Immature natural killer cell (primary cell): Measurements from ENCODE around the gene SUPT3H. TPM values are rescaled to one million over a fixed set of nuclear protein-coding genes. Genes with fewer than 3 reads are reported as not detected.

Source experiments
- DNase-seq, 3 donors: peaks; one replicate each; pipeline ENCODE4 v3.0.0; 2022; ENCODE audit warnings: mixed read lengths in 1 of 3
- H3K27ac Mint-ChIP-seq, 6 donors: one replicate each; pipeline ENCODE4 v1.8.0; 2020; ENCODE audit warnings: mixed read lengths in 6 of 6, mild to moderate bottlenecking in 5 of 6, inconsistent platforms in 4 of 6, moderate library complexity in 3 of 6
- H3K27me3 Mint-ChIP-seq, 3 donors: one replicate each; pipeline ENCODE4 v1.8.0; 2020 to 2021; ENCODE audit warnings: low read depth in 3 of 3, mild to moderate bottlenecking in 3 of 3, mixed read lengths in 3 of 3, moderate library complexity in 3 of 3, inconsistent platforms in 1 of 3
- H3K36me3 Mint-ChIP-seq, 3 donors: one replicate each; pipeline ENCODE4 v1.8.0; 2020; ENCODE audit warnings: mixed read lengths in 3 of 3, inconsistent platforms in 2 of 3, mild to moderate bottlenecking in 2 of 3
- H3K4me1 Mint-ChIP-seq, 2 donors: one replicate each; pipeline ENCODE4 v1.8.0; 2020; ENCODE audit warnings: inconsistent platforms in 2 of 2, mild to moderate bottlenecking in 2 of 2, mixed read lengths in 2 of 2, moderate library complexity in 1 of 2
- H3K4me3 Mint-ChIP-seq, 5 donors: one replicate each; pipeline ENCODE4 v1.8.0; 2020; ENCODE audit warnings: mild to moderate bottlenecking in 5 of 5, mixed read lengths in 5 of 5, inconsistent platforms in 3 of 5, moderate library complexity in 3 of 5
- H3K9me3 Mint-ChIP-seq, 6 donors: one replicate each; pipeline ENCODE4 v1.8.0; 2020; ENCODE audit warnings: mild to moderate bottlenecking in 6 of 6, mixed read lengths in 6 of 6, inconsistent platforms in 4 of 6, moderate library complexity in 3 of 6
- polyA plus RNA-seq, 3 donors: library from polyadenylated mRNA; unstranded; fragments of 300-500 nt; fragmentation: Illumina TruSeq; gene quantifications; one replicate each; pipeline ENCODE4 v1.2.3, GENCODE V29; 2021

The SUPT3H gene
- polyA plus RNA-seq, 3 donors from 2014 or later, result 3.4 to 12.5 (median 8.8) TPM

GRCh38 chr6:44811456-44811855 lies 566.3 kb downstream of the SUPT3H start:
- H3K4me1 Mint-ChIP-seq, result peaks cover 14 to 20% of the 10 kb centered on the region in 2 donors
- H3K9me3 Mint-ChIP-seq, result no peaks in the 10 kb centered on the region
- H3K27me3 Mint-ChIP-seq, result no peaks in the 10 kb centered on the region
- no peak overlapping the region for H3K27ac Mint-ChIP-seq
- H3K4me3 Mint-ChIP-seq, result no peak overlapping the region
- H3K36me3 Mint-ChIP-seq, result peaks cover 0 to 4% (median 3%) of the 10 kb centered on the region in 3 donors
- no peak for DNase-seq

- peaks cover 14 to 20% of the 10 kb centered on the region in 2 donors for H3K4me1 Mint-ChIP-seq
- no peak overlapping the region for H3K4me3 Mint-ChIP-seq
- peak overlapping the region in 1 of 6 donors; percentile 53 for H3K27ac Mint-ChIP-seq
- peaks cover 0 to 4% (median 3%) of the 10 kb centered on the region in 3 donors for H3K36me3 Mint-ChIP-seq
- no peak for DNase-seq
- no peaks in the 10 kb centered on the region for H3K9me3 Mint-ChIP-seq
- no peaks in the 10 kb centered on the region for H3K27me3 Mint-ChIP-seq
These were observed 568.5 kb downstream of the SUPT3H start for GRCh38 chr6:44809258-44809657.

- no peak overlapping the region for H3K27ac Mint-ChIP-seq
- peaks cover 0 to 4% (median 3%) of the 10 kb centered on the region in 3 donors for H3K36me3 Mint-ChIP-seq
- DNase-seq, result no peak
- H3K27me3 Mint-ChIP-seq, result peaks cover 0 to 3% (median 0%) of the 10 kb centered on the region in 3 donors
- H3K9me3 Mint-ChIP-seq, result no peaks in the 10 kb centered on the region
- H3K4me1 Mint-ChIP-seq, result peaks cover 14 to 20% of the 10 kb centered on the region in 2 donors
- no peak overlapping the region for H3K4me3 Mint-ChIP-seq
These were observed 569.6 kb downstream of the SUPT3H start for GRCh38 chr6:44808148-44808547.

GRCh38 chr6:44806656-44807055 lies 571.1 kb downstream of the SUPT3H start:
- Mint-ChIP-seq H3K27ac (no peak overlapping the region), H3K36me3 (peaks cover 0 to 4% (median 3%) of the 10 kb centered on the region in 3 donors), H3K4me3 (no peak overlapping the region), H3K9me3 (no peaks in the 10 kb centered on the region), H3K4me1 (peaks cover 11 to 16% of the 10 kb centered on the region in 2 donors), H3K27me3 (peaks cover 0 to 4% (median 3%) of the 10 kb centered on the region in 3 donors)
- DNase-seq, result no peak

- no peak for DNase-seq
- Mint-ChIP-seq H3K4me3 (no peak overlapping the region), H3K27me3 (peaks cover 0 to 4% (median 3%) of the 10 kb centered on the region in 3 donors), H3K4me1 (peaks cover 3 to 6% of the 10 kb centered on the region in 2 donors), H3K27ac (no peak overlapping the region), H3K36me3 (peaks cover 0 to 3% (median 0%) of the 10 kb centered on the region in 3 donors), H3K9me3 (no peaks in the 10 kb centered on the region)
These were observed 572.4 kb downstream of the SUPT3H start for GRCh38 chr6:44805238-44805846.

- H3K27me3 Mint-ChIP-seq, result peaks cover 0 to 4% (median 3%) of the 10 kb centered on the region in 3 donors
- no peaks in the 10 kb centered on the region for H3K9me3 Mint-ChIP-seq
- H3K27ac Mint-ChIP-seq, result no peak overlapping the region
- DNase-seq, result no peak
- H3K4me1 Mint-ChIP-seq, result peaks cover 3 to 6% of the 10 kb centered on the region in 2 donors
- no peak overlapping the region for H3K4me3 Mint-ChIP-seq
- peaks cover 0 to 3% (median 0%) of the 10 kb centered on the region in 3 donors for H3K36me3 Mint-ChIP-seq
These were observed 573.1 kb downstream of the SUPT3H start for GRCh38 chr6:44804546-44805159.

- Mint-ChIP-seq H3K27ac (no peak overlapping the region), H3K4me1 (peaks cover under 1 to 2% of the 10 kb centered on the region in 2 donors), H3K9me3 (no peaks in the 10 kb centered on the region), H3K36me3 (no peaks in the 10 kb centered on the region), H3K4me3 (no peak overlapping the region), H3K27me3 (peaks cover 0 to 4% (median 3%) of the 10 kb centered on the region in 3 donors)
- DNase-seq, result no peak
These were observed 573.7 kb downstream of the SUPT3H start for GRCh38 chr6:44804016-44804415.

- no peak for DNase-seq
- H3K36me3 Mint-ChIP-seq, result no peaks in the 10 kb centered on the region
- no peaks in the 10 kb centered on the region for H3K4me1 Mint-ChIP-seq
- H3K9me3 Mint-ChIP-seq, result no peaks in the 10 kb centered on the region
- H3K4me3 Mint-ChIP-seq, result no peak overlapping the region
- H3K27ac Mint-ChIP-seq, result no peak overlapping the region
- H3K27me3 Mint-ChIP-seq, result peaks cover 0 to 17% (median 3%) of the 10 kb centered on the region in 3 donors
These were observed 576.7 kb downstream of the SUPT3H start for GRCh38 chr6:44800784-44801592.

- Mint-ChIP-seq H3K36me3 (no peaks in the 10 kb centered on the region), H3K4me3 (no peak overlapping the region), H3K27me3 (peaks cover 0 to 17% (median 3%) of the 10 kb centered on the region in 3 donors), H3K9me3 (no peaks in the 10 kb centered on the region), H3K27ac (no peak overlapping the region), H3K4me1 (no peaks in the 10 kb centered on the region)
- no peak for DNase-seq
These were observed 577.5 kb downstream of the SUPT3H start for GRCh38 chr6:44800171-44800783.

- H3K9me3 Mint-ChIP-seq, result no peaks in the 10 kb centered on the region
- peaks cover 2 to 15% (median 3%) of the 10 kb centered on the region in 3 donors for H3K27me3 Mint-ChIP-seq
These were observed 580.0 kb downstream of the SUPT3H start for GRCh38 chr6:44797746-44798145.

GRCh38 chr6:44795326-44795725 lies 582.4 kb downstream of the SUPT3H start:
- Mint-ChIP-seq H3K27me3 (peaks cover 2 to 16% (median 2%) of the 10 kb centered on the region in 3 donors), H3K4me1 (no peaks in the 10 kb centered on the region), H3K27ac (no peak overlapping the region), H3K36me3 (no peaks in the 10 kb centered on the region), H3K9me3 (no peaks in the 10 kb centered on the region), H3K4me3 (no peak overlapping the region)
- DNase-seq, result no peak

More at GRCh38 chr6:44797746-44798145, 580.0 kb downstream of the SUPT3H start:
- Mint-ChIP-seq H3K27ac (no peak overlapping the region), H3K4me1 (no peaks in the 10 kb centered on the region), H3K4me3 (no peak overlapping the region), H3K36me3 (no peaks in the 10 kb centered on the region)
- no peak for DNase-seq

- Mint-ChIP-seq H3K4me3 (no peak overlapping the region), H3K27ac (no peak overlapping the region), H3K27me3 (peaks cover 0 to 5% (median 2%) of the 10 kb centered on the region in 3 donors), H3K4me1 (no peaks in the 10 kb centered on the region), H3K9me3 (no peaks in the 10 kb centered on the region), H3K36me3 (no peaks in the 10 kb centered on the region)
- no peak for DNase-seq
These were observed 587.9 kb downstream of the SUPT3H start for GRCh38 chr6:44789806-44790205.

- peaks cover under 1 to 5% (median 2%) of the 10 kb centered on the region in 3 donors for H3K27me3 Mint-ChIP-seq
- no peaks in the 10 kb centered on the region for H3K4me1 Mint-ChIP-seq
- no peak overlapping the region for H3K27ac Mint-ChIP-seq
- no peaks in the 10 kb centered on the region for H3K9me3 Mint-ChIP-seq
- no peaks in the 10 kb centered on the region for H3K36me3 Mint-ChIP-seq
- H3K4me3 Mint-ChIP-seq, result no peak overlapping the region
- no peak for DNase-seq
These were observed 588.7 kb downstream of the SUPT3H start for GRCh38 chr6:44789061-44789460.
